RKO (cell line): ENCODE results near the gene AKTIP.

Source experiments
- DNase-seq: peaks from one replicate; pipeline ENCODE4 v3.0.0-alpha.2; 2016; ENCODE audit warnings: low spot score

The AKTIP gene

GRCh38 chr16:53476867-53477266, 26.1 kb downstream of the AKTIP start:
- DNase-seq, result no peak

GRCh38 chr16:53465606-53466280, 37.3 kb downstream of the AKTIP start:
- peak; percentile 40 for DNase-seq

GRCh38 chr16:53458635-53459034, 44.4 kb downstream of the AKTIP start:
- DNase-seq, result no peak

GRCh38 chr16:53457670-53458069, 45.3 kb downstream of the AKTIP start:
- DNase-seq, result no peak

- DNase-seq, result no peak
Measured at GRCh38 chr16:53456625-53457024, 46.4 kb downstream of the AKTIP start.

- DNase-seq, result no peak
Measured at GRCh38 chr16:53453928-53454327, 49.1 kb downstream of the AKTIP start.

- DNase-seq, result no peak
Measured at GRCh38 chr16:53449816-53450517, 53.0 kb downstream of the AKTIP start.

- DNase-seq, result no peak
Measured at GRCh38 chr16:53446090-53446489, 56.9 kb downstream of the AKTIP start.

GRCh38 chr16:53445534-53445933, 57.5 kb downstream of the AKTIP start:
- no peak for DNase-seq
